ENCODE results near the gene MPV17L2. TPM values are rescaled to one million over a fixed set of nuclear protein-coding genes. Genes with fewer than 3 reads are reported as not detected.

MPV17L2 gene
- polyA plus RNA-seq, 1 donor from 2014 or later: 17.7 TPM

DNA sequence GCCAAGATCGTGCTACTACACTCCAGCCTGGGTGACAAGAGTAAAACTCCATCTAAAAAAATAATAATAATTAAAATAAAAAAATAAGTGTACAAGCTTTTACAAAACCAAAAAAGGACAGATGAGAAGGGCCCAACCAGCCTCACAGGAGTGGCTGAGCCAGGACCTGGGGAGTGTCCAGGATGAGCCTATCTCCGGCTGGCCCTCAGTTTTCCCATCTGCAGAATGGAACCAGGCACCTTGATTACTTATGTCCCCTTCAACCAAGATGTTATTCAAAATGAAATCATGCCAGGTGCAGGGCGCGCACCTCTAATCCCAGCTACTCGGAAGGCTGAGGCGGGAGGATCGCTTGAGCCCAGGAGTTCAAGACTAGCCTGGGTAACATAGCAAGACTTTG, 28.9 kb upstream of the MPV17L2 start:
- Histone ChIP-seq H2AFZ (ENCODE audit: low read depth, low read length) (no peak overlapping the region), H3K27ac (ENCODE audit: low read length) (no peak overlapping the region), H3K27me3 (ENCODE audit: insufficient read depth, low read depth, low read length) (no peaks in the 10 kb centered on the region), H3K9me3 (ENCODE audit: low read length) (no peaks in the 10 kb centered on the region), H3K4me3 (ENCODE audit: low read length) (no peak overlapping the region), H3K9ac (ENCODE audit: low read length) (no peak overlapping the region), H3K4me2 (ENCODE audit: low read length) (no peak overlapping the region), H3K79me2 (replicated peaks; ENCODE audit: insufficient read depth, low read length) (no peaks in the 10 kb centered on the region), H3F3A (ENCODE audit: insufficient read depth, low read length, poor library complexity, severe bottlenecking) (no peaks in the 10 kb centered on the region), H3K9me2 (ENCODE audit: insufficient read depth, low read length) (no peaks in the 10 kb centered on the region), H3K36me3 (ENCODE audit: insufficient read depth, low read length) (no peaks in the 10 kb centered on the region), H4K20me1 (ENCODE audit: insufficient read depth) (no peaks in the 10 kb centered on the region)
- TF ChIP-seq EP300 (conservative IDR thresholded peaks at IDR 0.05; ENCODE audit: poor library complexity, severe bottlenecking): no peak
- TF ChIP-seq, protein P1, sequence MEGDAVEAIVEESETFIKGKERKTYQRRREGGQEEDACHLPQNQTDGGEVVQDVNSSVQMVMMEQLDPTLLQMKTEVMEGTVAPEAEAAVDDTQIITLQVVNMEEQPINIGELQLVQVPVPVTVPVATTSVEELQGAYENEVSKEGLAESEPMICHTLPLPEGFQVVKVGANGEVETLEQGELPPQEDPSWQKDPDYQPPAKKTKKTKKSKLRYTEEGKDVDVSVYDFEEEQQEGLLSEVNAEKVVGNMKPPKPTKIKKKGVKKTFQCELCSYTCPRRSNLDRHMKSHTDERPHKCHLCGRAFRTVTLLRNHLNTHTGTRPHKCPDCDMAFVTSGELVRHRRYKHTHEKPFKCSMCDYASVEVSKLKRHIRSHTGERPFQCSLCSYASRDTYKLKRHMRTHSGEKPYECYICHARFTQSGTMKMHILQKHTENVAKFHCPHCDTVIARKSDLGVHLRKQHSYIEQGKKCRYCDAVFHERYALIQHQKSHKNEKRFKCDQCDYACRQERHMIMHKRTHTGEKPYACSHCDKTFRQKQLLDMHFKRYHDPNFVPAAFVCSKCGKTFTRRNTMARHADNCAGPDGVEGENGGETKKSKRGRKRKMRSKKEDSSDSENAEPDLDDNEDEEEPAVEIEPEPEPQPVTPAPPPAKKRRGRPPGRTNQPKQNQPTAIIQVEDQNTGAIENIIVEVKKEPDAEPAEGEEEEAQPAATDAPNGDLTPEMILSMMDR (IDR thresholded peaks at IDR 0.05; ENCODE audit: poor library complexity, severe bottlenecking): no peak
- TF ChIP-seq POLR2AphosphoS5 (IDR thresholded peaks at IDR 0.05): no peak
- TF ChIP-seq, protein P2, sequence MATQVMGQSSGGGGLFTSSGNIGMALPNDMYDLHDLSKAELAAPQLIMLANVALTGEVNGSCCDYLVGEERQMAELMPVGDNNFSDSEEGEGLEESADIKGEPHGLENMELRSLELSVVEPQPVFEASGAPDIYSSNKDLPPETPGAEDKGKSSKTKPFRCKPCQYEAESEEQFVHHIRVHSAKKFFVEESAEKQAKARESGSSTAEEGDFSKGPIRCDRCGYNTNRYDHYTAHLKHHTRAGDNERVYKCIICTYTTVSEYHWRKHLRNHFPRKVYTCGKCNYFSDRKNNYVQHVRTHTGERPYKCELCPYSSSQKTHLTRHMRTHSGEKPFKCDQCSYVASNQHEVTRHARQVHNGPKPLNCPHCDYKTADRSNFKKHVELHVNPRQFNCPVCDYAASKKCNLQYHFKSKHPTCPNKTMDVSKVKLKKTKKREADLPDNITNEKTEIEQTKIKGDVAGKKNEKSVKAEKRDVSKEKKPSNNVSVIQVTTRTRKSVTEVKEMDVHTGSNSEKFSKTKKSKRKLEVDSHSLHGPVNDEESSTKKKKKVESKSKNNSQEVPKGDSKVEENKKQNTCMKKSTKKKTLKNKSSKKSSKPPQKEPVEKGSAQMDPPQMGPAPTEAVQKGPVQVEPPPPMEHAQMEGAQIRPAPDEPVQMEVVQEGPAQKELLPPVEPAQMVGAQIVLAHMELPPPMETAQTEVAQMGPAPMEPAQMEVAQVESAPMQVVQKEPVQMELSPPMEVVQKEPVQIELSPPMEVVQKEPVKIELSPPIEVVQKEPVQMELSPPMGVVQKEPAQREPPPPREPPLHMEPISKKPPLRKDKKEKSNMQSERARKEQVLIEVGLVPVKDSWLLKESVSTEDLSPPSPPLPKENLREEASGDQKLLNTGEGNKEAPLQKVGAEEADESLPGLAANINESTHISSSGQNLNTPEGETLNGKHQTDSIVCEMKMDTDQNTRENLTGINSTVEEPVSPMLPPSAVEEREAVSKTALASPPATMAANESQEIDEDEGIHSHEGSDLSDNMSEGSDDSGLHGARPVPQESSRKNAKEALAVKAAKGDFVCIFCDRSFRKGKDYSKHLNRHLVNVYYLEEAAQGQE (IDR thresholded peaks at IDR 0.05; ENCODE audit: borderline replicate concordance): no peak
- no peak for TF ChIP-seq EZH2 (IDR thresholded peaks at IDR 0.05; ENCODE audit: borderline replicate concordance, insufficient read depth, low read length, poor library complexity, severe bottlenecking)
- no peak for TF ChIP-seq MXI1 (conservative IDR thresholded peaks at IDR 0.05; ENCODE audit: poor library complexity, severe bottlenecking)
- TF ChIP-seq RAD21 (conservative IDR thresholded peaks at IDR 0.05): no peak

DNA sequence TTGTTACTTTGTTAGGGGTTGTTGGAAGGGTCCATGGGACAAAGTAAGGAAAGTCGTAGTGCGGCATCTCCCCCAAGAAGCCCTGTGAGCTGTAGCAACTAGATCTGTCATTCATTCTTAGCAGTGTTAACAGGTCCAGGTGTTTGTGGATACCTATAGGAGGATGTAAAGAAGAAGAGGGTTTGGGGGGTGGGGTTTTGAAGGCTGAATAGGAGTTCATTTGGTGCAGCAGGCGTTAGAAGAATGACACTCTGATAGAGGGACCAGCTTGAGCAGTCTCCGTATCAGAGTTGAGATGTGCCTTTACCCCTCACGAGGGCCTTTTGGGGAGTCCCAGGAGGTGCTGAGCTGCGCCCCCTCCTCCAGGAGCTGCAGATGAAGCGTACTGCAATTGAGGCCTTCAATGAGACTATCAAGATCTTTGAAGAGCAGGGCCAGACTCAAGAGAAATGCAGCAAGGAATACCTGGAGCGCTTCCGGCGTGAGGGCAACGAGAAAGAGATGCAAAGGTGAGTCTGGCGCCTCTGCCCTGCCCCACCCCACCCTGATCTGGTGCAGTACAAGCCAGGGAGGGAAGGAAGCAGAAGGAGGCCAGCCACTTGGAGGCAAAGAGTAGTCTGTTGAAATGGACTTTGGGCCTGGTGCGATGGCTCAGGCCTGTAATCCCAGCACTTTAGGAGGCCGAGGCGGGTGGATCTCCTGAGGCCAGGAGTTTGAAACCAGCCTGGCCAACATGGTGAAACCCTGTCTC, 27.0 kb upstream of the MPV17L2 start:
- H3K4me2 ChIP-seq (ENCODE audit: low read length): no peak overlapping the region
- no peaks in the 10 kb centered on the region for H3K9me3 ChIP-seq (ENCODE audit: low read length)
- no peak overlapping the region for H3K27ac ChIP-seq (ENCODE audit: low read length)
- TF ChIP-seq, protein P1 (IDR thresholded peaks at IDR 0.05; ENCODE audit: poor library complexity, severe bottlenecking): no peak
- TF ChIP-seq EZH2 (IDR thresholded peaks at IDR 0.05; ENCODE audit: borderline replicate concordance, insufficient read depth, low read length, poor library complexity, severe bottlenecking): no peak
- no peak for TF ChIP-seq RAD21 (conservative IDR thresholded peaks at IDR 0.05)
- no peak for TF ChIP-seq EP300 (conservative IDR thresholded peaks at IDR 0.05; ENCODE audit: poor library complexity, severe bottlenecking)
- no peak for TF ChIP-seq MXI1 (conservative IDR thresholded peaks at IDR 0.05; ENCODE audit: poor library complexity, severe bottlenecking)
- TF ChIP-seq POLR2AphosphoS5 (IDR thresholded peaks at IDR 0.05): no peak
- TF ChIP-seq SMC3 (conservative IDR thresholded peaks at IDR 0.05; ENCODE audit: poor library complexity): no peak
- TF ChIP-seq, protein P2 (IDR thresholded peaks at IDR 0.05; ENCODE audit: borderline replicate concordance): no peak
- TF ChIP-seq TAF1 (IDR thresholded peaks at IDR 0.05; ENCODE audit: low read depth): no peak
- H3K9ac ChIP-seq (ENCODE audit: low read length): no peak overlapping the region
- no peak overlapping the region for H3K4me3 ChIP-seq (ENCODE audit: low read length)
- H4K20me1 ChIP-seq (ENCODE audit: insufficient read depth): no peaks in the 10 kb centered on the region
- H3K36me3 ChIP-seq (ENCODE audit: insufficient read depth, low read length): no peaks in the 10 kb centered on the region
- no peaks in the 10 kb centered on the region for H3K79me2 ChIP-seq (replicated peaks; ENCODE audit: insufficient read depth, low read length)
- H3K27me3 ChIP-seq (ENCODE audit: insufficient read depth, low read depth, low read length): no peaks in the 10 kb centered on the region
- H2AFZ ChIP-seq (ENCODE audit: low read depth, low read length): no peak overlapping the region
- no peaks in the 10 kb centered on the region for H3F3A ChIP-seq (ENCODE audit: insufficient read depth, low read length, poor library complexity, severe bottlenecking)
- no peaks in the 10 kb centered on the region for H3K9me2 ChIP-seq (ENCODE audit: insufficient read depth, low read length)
